GM20000 (cell line): ENCODE measurements around the gene RHOV.

ENCODE experiments used
- DNase-seq: peaks from one replicate; pipeline ENCODE4 v3.0.0; 2012; ENCODE audit warnings: low spot score
- CTCF ChIP-seq: IDR thresholded peaks from 2 replicates; pipeline ENCODE4 v1.5.1; 2012; ENCODE audit warnings: mild to moderate bottlenecking, control low read depth; ENCODE audit errors: extremely low read depth, missing control alignments

The RHOV gene

GRCh38 chr15:40873694-40874561 is at the start of gene RHOV:
Gene RHOV (minus strand): TSS chr15:40874234. CDS start chr15:40874139, 95 bp downstream.
- peak; percentile 40 for TF ChIP-seq CTCF
- peak; percentile 84 for DNase-seq

GRCh38 chr15:40923551-40923950 is 49.5 kb upstream of the RHOV start:
- TF ChIP-seq CTCF: no peak
- no peak for DNase-seq

- no peak for TF ChIP-seq CTCF
Observed at GRCh38 chr15:40922608-40923005, 48.6 kb upstream of the RHOV start.

GRCh38 chr15:40921949-40922607 is 48.0 kb upstream of the RHOV start:
- no peak for DNase-seq

More at GRCh38 chr15:40922608-40923005, 48.6 kb upstream of the RHOV start:
- DNase-seq: no peak

GRCh38 chr15:40918799-40919392 is 44.9 kb upstream of the RHOV start:
- TF ChIP-seq CTCF: no peak
- no peak for DNase-seq

More at GRCh38 chr15:40921949-40922607, 48.0 kb upstream of the RHOV start:
- TF ChIP-seq CTCF: no peak

GRCh38 chr15:40918146-40918798 is 44.2 kb upstream of the RHOV start:
- no peak for TF ChIP-seq CTCF

GRCh38 chr15:40917585-40917984 is 43.6 kb upstream of the RHOV start:
- no peak for TF ChIP-seq CTCF

More at GRCh38 chr15:40918146-40918798, 44.2 kb upstream of the RHOV start:
- no peak for DNase-seq

More at GRCh38 chr15:40917585-40917984, 43.6 kb upstream of the RHOV start:
- DNase-seq: no peak
